HCT116 (cell line): Measurements from ENCODE around the gene SLC4A5. TPM values are rescaled to one million over a fixed set of nuclear protein-coding genes. Genes with fewer than 3 reads are reported as not detected.

ENCODE experiments used
- ATAC-seq: fragments of 200-7000 bp; cut with Tn5 transposase; 2 replicates; pipeline ENCODE4 v1.9.1; 2020; ENCODE audit warnings: mild to moderate bottlenecking, moderate library complexity
- BruUV-seq: library from RNA; stranded (reverse); fragments of 400-500 nt; replicated peaks from 2 replicates; lab custom pipeline; 2021; lab: Mats Ljungman, UMichigan
- CTCF ChIA-PET: fragments of 300-600 bp; sonication (Branson Sonifier 250); formaldehyde crosslinking; loops from one replicate; lab custom pipeline; 2021; ENCODE audit warnings: antibody characterized with exemption; lab: Charles Lee
- POLR2A ChIA-PET: fragments of 300-600, 350-600 bp; sonication (Branson Sonifier 250); formaldehyde crosslinking; loops from one replicate; lab custom pipeline; 2021; ENCODE audit warnings: antibody characterized with exemption; lab: Charles Lee
- RAD21 ChIA-PET, 2 experiments: fragments of 300-600 bp; sonication (Branson Sonifier 250); formaldehyde crosslinking; loops; one replicate each; lab custom pipeline; 2023; ENCODE audit warnings: low total read pairs in 2 of 2; ENCODE audit not compliant: uncharacterized antibody in 2 of 2, unreplicated experiment in 2 of 2, low non-redundant PET in 1 of 2; lab: Charles Lee
- DNase-seq: peaks from one replicate; pipeline ENCODE4 v3.0.0-alpha.2; 2010; ENCODE audit warnings: low read depth, low spot score
- H2AFZ ChIP-seq: fragments of 200-600 bp; shearing (Covaris generic), sonication (generic); 2 replicates; pipeline ENCODE4 v1.6.1; 2017; ENCODE audit warnings: low read depth, mixed run types, mixed read lengths, antibody characterized with exemption, low read length; ENCODE audit not compliant: poor library complexity, severe bottlenecking
- H3K27ac ChIP-seq: 2 replicates; pipeline ENCODE4 v1.5.1; 2012; ENCODE audit warnings: low read depth, low read length
- H3K27me3 ChIP-seq: fragments of 200-600 bp; sonication (generic); 2 replicates; pipeline ENCODE4 v1.6.1; 2016; ENCODE audit warnings: mixed run types, low read length, mixed read lengths; ENCODE audit not compliant: insufficient read depth
- H3K36me3 ChIP-seq, 2 experiments: fragments of 200-500 bp in 1 of 2; fragments of 200-600 bp in 1 of 2; sonication (Bioruptor generic) in 1 of 2; sonication (generic) in 1 of 2; 2 replicates each; pipeline versions ENCODE4 v1.5.1 to v1.6.1; 2014 to 2016; ENCODE audit warnings: low read length in 2 of 2, inconsistent platforms in 1 of 2, mixed read lengths in 1 of 2, mixed run types in 1 of 2; ENCODE audit not compliant: insufficient read depth in 2 of 2, control insufficient read depth in 1 of 2
- H3K4me1 ChIP-seq, 2 experiments: fragments of 200-600 bp in 1 of 2; sonication (generic) in 1 of 2; 2 replicates each; pipeline versions ENCODE4 v1.5.1 to v1.6.1; 2012 to 2017; ENCODE audit warnings: low read length in 2 of 2, inconsistent platforms in 1 of 2, mild to moderate bottlenecking in 1 of 2, mixed read lengths in 1 of 2, mixed run types in 1 of 2, moderate library complexity in 1 of 2; ENCODE audit not compliant: insufficient read depth in 2 of 2, control insufficient read depth in 1 of 2
- H3K4me2 ChIP-seq: fragments of 200-600 bp; sonication (generic); 2 replicates; pipeline ENCODE4 v1.6.1; 2017; ENCODE audit warnings: mixed run types, low read length, mixed read lengths
- H3K4me3 ChIP-seq, 2 experiments: fragments of 200-600 bp in 1 of 2; sonication (generic) in 1 of 2; replicated peaks in 1 of 2; 2 replicates each; pipeline ENCODE4 v1.5.1; 2011 to 2016; ENCODE audit warnings: low read length in 2 of 2, control low read depth in 1 of 2, low read depth in 1 of 2, mild to moderate bottlenecking in 1 of 2, mixed read lengths in 1 of 2, mixed run types in 1 of 2
- H3K79me2 ChIP-seq: fragments of 200-600 bp; sonication (generic); 2 replicates; pipeline ENCODE4 v1.6.1; 2017; ENCODE audit warnings: mild to moderate bottlenecking, mixed run types, low read length, moderate library complexity, mixed read lengths; ENCODE audit not compliant: insufficient read depth
- H3K9ac ChIP-seq: fragments of 200-600 bp; sonication (generic); 2 replicates; pipeline ENCODE4 v1.6.1; 2016; ENCODE audit warnings: low read length, mixed read lengths
- H3K9me2 ChIP-seq: fragments of 200-600 bp; sonication (generic), shearing (Covaris generic); 2 replicates; pipeline ENCODE4 v1.6.1; 2017; ENCODE audit warnings: mixed run types, mild to moderate bottlenecking, moderate library complexity; ENCODE audit not compliant: insufficient read depth
- H3K9me3 ChIP-seq, 2 experiments: fragments of 200-500 bp in 1 of 2; fragments of 200-600 bp in 1 of 2; sonication (Bioruptor generic) in 1 of 2; sonication (generic) in 1 of 2; 2 replicates each; pipeline ENCODE4 v1.6.1; 2014 to 2017; ENCODE audit warnings: low read length in 2 of 2, mixed read lengths in 2 of 2, inconsistent platforms in 1 of 2, low read depth in 1 of 2, mild to moderate bottlenecking in 1 of 2, mixed run types in 1 of 2, moderate library complexity in 1 of 2; ENCODE audit not compliant: control insufficient read depth in 1 of 2, insufficient read depth in 1 of 2
- H4K20me1 ChIP-seq: fragments of 200-600 bp; sonication (generic), shearing (Covaris generic); 2 replicates; pipeline ENCODE4 v1.6.1; 2017; ENCODE audit warnings: mixed run types, mild to moderate bottlenecking, moderate library complexity; ENCODE audit not compliant: insufficient read depth
- ATF3 ChIP-seq: IDR thresholded peaks from 2 replicates; pipeline ENCODE4 v1.6.1; 2012
- CBX3 ChIP-seq: IDR thresholded peaks from 2 replicates; pipeline ENCODE4 v1.6.1; 2012; ENCODE audit warnings: low read depth
- EGR1 ChIP-seq: IDR thresholded peaks from 2 replicates; pipeline ENCODE4 v1.6.1; 2012; ENCODE audit warnings: low read depth
- ELF1 ChIP-seq: IDR thresholded peaks from 2 replicates; pipeline ENCODE4 v1.6.1; 2012; ENCODE audit warnings: low read depth, borderline replicate concordance
- EZH2 ChIP-seq: fragments of 200-600 bp; sonication (generic); IDR thresholded peaks from 2 replicates; pipeline ENCODE4 v1.6.1; 2017; ENCODE audit warnings: antibody characterized with exemption, mixed run types
- EZH2phosphoT487 ChIP-seq: fragments of 200-600 bp; IDR thresholded peaks from 2 replicates; pipeline ENCODE4 v1.6.1; 2018; ENCODE audit warnings: antibody characterized with exemption, borderline replicate concordance
- FOSL1 ChIP-seq: IDR thresholded peaks from 2 replicates; pipeline ENCODE4 v1.6.1; 2012; ENCODE audit warnings: low read depth
- JUND ChIP-seq: IDR thresholded peaks from 2 replicates; pipeline ENCODE4 v1.6.1; 2012
- POLR2A ChIP-seq: IDR thresholded peaks from 2 replicates; pipeline ENCODE4 v1.7.0; 2011; ENCODE audit warnings: borderline replicate concordance; ENCODE audit not compliant: insufficient read depth, insufficient read length; ENCODE audit errors: extremely low read depth
- POLR2AphosphoS5 ChIP-seq: IDR thresholded peaks from 2 replicates; pipeline ENCODE4 v1.6.1; 2011; ENCODE audit warnings: mild to moderate bottlenecking, low read depth, low read length, moderate library complexity
- RAD21 ChIP-seq: IDR thresholded peaks from 2 replicates; pipeline ENCODE4 v1.6.1; 2012; ENCODE audit warnings: low read depth, mild to moderate bottlenecking
- SIN3A ChIP-seq: IDR thresholded peaks from 2 replicates; pipeline ENCODE4 v1.6.1; 2012; ENCODE audit warnings: low read depth
- SP1 ChIP-seq: IDR thresholded peaks from 2 replicates; pipeline ENCODE4 v1.6.1; 2012; ENCODE audit warnings: low read depth
- SRF ChIP-seq: IDR thresholded peaks from 2 replicates; pipeline ENCODE4 v1.6.1; 2012; ENCODE audit warnings: low read depth
- YY1 ChIP-seq: IDR thresholded peaks from 2 replicates; pipeline ENCODE4 v1.6.1; 2011; ENCODE audit warnings: low read length, low read depth, moderate library complexity, mild to moderate bottlenecking; ENCODE audit not compliant: insufficient replicate concordance; ENCODE audit errors: extremely low read depth
- ZFX ChIP-seq: fragments of 450-650 bp; IDR thresholded peaks from 2 replicates; pipeline ENCODE4 v1.6.1; 2017
- ZNF274 ChIP-seq: fragments of 200-500 bp; sonication (Bioruptor generic); IDR thresholded peaks from 2 replicates; pipeline ENCODE4 v1.6.1; 2014; ENCODE audit warnings: mild to moderate bottlenecking, low read depth, low read length, inconsistent platforms
- intact Hi-C: fragments of 100-400 bp; cut with micrococcal nuclease; formaldehyde crosslinking; loops from 2 replicates; pipeline ENCODE4 v1.10.0; 2022
- total RNA-seq: library from RNA; stranded (reverse); gene quantifications from one replicate; pipeline ENCODE4 v1.2.1, GENCODE V29; 2021; ENCODE audit not compliant: unreplicated experiment
- TF ChIP-seq, protein P1 (sequence below): IDR thresholded peaks from 2 replicates; pipeline ENCODE4 v1.6.1; 2012
- TF ChIP-seq, protein P2 (sequence below): IDR thresholded peaks from 2 replicates; pipeline ENCODE4 v1.6.1; 2011; ENCODE audit warnings: mild to moderate bottlenecking, low read length, moderate library complexity; ENCODE audit not compliant: insufficient replicate concordance; ENCODE audit errors: extremely low read depth

The SLC4A5 gene
- total RNA-seq, 1 experiment from 2014 or later, result 0.91 TPM

DNA sequence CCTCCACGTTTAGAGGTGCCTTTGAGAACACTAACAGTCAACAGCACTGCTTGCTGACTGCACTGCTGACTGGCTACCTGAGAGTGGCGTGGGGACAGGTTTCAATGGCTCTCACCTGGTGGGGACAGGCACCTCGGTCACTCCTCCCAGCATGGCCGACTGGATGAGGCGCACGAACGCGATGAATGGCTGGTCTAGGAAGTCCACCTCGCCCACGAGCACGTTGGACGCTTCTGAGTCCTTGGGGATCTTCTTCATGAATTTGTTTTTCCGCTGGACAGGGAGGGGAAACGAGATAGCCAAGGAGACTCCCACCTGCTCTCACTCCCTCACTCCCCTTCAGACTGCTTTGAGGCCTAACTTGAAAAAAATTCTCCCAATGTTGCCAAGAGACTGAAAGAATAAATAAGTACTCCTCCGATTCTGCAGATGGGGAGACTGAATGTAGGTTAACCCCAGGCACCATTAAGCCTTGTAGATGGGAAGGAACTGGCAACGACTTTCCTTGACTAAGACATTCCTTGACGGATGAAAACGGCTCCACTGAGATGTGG lies 87.5 kb downstream of the SLC4A5 start:
- DNase-seq (no peak), ATAC-seq (no peak)
- Histone ChIP-seq H2AFZ (no peak overlapping the region), H3K27ac (no peak overlapping the region), H3K4me1 (no peaks in the 10 kb centered on the region), H3K9ac (no peak overlapping the region), H3K4me2 (no peak overlapping the region), H3K9me3 (no peaks in the 10 kb centered on the region), H3K36me3 (no peaks in the 10 kb centered on the region), H4K20me1 (no peaks in the 10 kb centered on the region), H3K27me3 (no peaks in the 10 kb centered on the region), H3K9me2 (no peaks in the 10 kb centered on the region), H3K79me2 (no peaks in the 10 kb centered on the region), H3K4me3 (no peak overlapping the region)
- ChIA-PET POLR2A (no interaction called here), RAD21 (no interaction called here), CTCF (interaction anchor here (1.2 kb wide), 1 partner anchor 429 kb away, joined by 3 read pairs; no protein-coding TSS in a partner anchor)
- no TSS peak for BruUV-seq
- intact Hi-C loops, result no loop called here
- TF ChIP-seq ZNF274 (no peak), ZFX (no peak), FOSL1 (no peak), SRF (no peak), CBX3 (no peak), ELF1 (no peak), SIN3A (no peak), RAD21 (no peak), EZH2phosphoT487 (no peak), ATF3 (no peak), EZH2 (no peak), SP1 (no peak), POLR2A (no peak), YY1 (no peak), EGR1 (no peak), POLR2AphosphoS5 (no peak), JUND (no peak)
- TF ChIP-seq, protein P1, sequence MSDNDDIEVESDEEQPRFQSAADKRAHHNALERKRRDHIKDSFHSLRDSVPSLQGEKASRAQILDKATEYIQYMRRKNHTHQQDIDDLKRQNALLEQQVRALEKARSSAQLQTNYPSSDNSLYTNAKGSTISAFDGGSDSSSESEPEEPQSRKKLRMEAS, result no peak
- TF ChIP-seq, protein P2, sequence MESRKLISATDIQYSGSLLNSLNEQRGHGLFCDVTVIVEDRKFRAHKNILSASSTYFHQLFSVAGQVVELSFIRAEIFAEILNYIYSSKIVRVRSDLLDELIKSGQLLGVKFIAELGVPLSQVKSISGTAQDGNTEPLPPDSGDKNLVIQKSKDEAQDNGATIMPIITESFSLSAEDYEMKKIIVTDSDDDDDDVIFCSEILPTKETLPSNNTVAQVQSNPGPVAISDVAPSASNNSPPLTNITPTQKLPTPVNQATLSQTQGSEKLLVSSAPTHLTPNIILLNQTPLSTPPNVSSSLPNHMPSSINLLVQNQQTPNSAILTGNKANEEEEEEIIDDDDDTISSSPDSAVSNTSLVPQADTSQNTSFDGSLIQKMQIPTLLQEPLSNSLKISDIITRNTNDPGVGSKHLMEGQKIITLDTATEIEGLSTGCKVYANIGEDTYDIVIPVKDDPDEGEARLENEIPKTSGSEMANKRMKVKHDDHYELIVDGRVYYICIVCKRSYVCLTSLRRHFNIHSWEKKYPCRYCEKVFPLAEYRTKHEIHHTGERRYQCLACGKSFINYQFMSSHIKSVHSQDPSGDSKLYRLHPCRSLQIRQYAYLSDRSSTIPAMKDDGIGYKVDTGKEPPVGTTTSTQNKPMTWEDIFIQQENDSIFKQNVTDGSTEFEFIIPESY, result no peak
